Measurements from ENCODE around the gene RIPOR2. TPM values are rescaled to one million over a fixed set of nuclear protein-coding genes. Genes with fewer than 3 reads are reported as not detected.
A peak's percentile ranks its signal among the peaks of the same experiment; 100 is the strongest.
"Not testable (repeated sequence)": the region's sequence is repeated elsewhere in the genome, so short reads cannot be mapped to it uniquely, and the experiment has no call there.

The RIPOR2 gene
- total RNA-seq, 1 experiment from 2014 or later = not detected

DNA sequence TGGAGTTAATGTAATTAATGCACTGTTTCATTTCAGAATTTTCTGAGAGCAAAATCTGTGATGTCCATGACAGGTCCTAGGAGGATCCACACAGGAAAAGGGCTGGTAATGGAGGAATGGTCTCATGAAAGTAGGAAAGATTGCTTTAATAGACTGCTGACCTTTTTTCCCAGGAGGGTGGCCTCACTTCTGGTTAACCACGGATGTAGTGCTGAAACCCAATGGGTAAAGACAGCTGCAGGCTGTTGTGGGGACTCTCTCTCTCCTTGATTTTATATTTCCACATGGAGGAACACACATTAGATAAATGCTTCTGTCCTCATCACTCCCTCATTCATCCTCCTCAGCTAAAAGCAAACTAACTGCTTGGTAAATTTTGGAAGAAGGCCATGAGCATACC lies 23.6 kb upstream of the RIPOR2 start:
- DNase-seq (ENCODE audit: low read depth) = no peak

DNA sequence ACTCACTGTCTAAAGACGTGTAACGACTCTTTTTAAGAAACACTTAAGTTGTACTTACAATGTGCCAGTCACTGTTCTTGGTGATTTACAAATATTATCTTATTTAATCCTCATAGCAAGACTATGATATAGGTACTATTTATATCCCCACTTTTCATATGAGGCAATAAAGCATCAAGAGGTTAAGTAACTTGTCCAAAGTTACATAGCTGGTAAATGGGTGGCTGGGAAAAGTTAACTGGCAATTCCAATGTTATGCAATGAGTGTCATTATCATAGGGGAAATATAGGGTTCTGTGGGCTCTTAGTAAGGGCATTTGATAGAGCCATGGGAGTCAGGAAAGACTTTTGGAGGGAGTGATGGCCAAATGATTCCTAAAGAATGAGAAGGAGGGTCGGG lies 21.4 kb upstream of the RIPOR2 start:
- no peak for DNase-seq (ENCODE audit: low read depth)

DNA sequence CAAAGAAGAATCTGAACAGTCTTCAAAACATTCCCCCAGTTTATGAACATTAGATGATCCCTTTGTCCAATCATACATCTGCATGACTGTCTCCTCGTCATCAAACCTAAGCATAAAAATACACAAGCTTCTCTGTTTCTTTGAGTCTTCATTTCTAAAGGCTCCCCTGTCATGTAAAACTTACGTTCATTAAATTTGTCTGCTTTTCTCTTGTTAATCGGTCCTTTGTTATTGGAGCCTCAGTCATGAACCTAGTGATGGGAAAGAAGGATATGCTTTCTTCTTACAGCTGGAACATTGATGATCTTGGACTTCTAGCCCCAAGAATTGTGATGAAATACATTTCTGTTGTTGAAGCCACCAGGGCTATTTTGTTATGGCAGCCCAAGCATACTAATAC lies 18.0 kb upstream of the RIPOR2 start:
- DNase-seq (ENCODE audit: low read depth) = no peak

DNA sequence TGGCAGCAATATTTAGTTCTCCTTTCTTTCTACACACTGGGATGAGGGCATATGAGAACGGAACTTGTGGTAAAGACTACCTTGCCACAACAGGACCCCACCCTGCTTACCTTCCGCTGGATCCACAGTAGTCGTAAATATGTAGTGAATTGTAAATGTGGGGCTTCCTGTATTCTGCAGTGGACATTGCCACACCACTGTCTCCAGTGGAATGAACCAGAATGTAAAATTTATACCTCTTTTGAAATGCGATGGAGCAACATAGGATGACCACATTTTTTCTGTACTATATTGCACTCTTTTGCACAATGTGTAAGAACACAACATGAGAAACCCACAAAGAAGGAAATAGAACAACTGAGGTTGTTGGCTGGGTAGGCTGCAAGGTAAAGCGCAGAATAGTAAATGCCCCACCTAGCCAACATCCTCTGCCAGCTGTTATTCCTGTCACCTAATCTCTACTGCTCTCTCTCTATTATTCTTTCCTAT lies 16.1 kb upstream of the RIPOR2 start:
- DNase-seq (ENCODE audit: low read depth) = no peak

DNA sequence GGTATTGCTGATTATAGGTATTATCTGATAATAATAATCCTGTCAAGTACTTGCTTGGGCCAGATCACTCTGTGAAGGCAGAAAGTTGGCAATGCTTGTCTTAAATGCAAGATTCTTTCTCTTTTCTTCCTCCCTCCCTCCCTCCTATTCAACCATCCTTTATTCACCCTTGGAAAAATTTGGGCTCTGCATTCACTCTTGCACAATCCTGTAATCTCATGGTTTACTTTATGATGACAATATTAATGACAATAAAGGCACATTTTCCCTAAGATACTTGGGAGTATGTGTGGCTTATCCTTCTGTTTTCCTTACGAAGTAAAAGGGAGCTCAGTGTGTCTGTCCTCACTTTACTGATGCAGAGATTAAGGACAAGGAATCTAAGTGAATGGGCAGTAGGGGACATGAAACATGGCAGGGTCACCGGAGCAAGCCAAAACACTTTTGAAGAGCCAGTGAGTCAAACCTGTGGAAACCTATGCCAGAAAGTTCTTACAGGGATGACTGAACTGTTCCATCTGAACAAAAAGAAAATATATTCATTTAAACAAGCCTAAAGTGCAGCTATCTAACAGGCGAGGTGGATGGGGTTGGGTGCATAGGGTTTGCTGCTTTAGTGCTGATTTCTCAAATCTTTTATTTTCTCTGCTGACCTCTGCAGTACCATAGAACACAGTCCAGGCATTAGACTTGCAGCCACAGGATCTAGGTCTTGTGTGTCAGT lies 14.6 kb upstream of the RIPOR2 start:
- no peak for DNase-seq (ENCODE audit: low read depth)

DNA sequence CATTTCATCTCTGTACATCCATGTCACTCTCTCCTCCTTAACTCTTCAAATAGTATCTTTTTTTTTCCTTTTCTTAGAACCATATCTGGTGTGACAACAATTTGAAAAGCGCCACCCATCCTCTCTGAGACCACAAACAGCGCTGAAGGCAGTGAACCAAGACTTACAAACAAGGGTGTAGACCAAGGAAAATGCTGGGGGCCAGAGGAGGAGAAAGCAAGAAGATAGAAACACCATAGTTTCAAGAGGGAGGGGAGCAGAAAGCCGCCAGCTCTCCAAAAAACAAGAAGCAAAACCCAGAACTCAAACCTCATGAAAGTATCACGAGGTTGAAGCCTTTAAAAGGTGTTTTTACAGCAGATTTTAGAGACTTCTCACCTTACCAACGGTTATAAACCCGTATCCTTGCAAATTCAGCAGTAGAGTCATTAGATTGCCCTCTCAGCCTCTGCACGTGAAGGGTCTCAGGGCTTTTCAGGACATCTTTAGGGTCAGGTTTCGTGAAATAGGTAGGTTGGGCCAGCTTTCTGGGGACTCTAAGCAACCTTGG lies 13.3 kb upstream of the RIPOR2 start:
- DNase-seq (ENCODE audit: low read depth) = no peak

DNA sequence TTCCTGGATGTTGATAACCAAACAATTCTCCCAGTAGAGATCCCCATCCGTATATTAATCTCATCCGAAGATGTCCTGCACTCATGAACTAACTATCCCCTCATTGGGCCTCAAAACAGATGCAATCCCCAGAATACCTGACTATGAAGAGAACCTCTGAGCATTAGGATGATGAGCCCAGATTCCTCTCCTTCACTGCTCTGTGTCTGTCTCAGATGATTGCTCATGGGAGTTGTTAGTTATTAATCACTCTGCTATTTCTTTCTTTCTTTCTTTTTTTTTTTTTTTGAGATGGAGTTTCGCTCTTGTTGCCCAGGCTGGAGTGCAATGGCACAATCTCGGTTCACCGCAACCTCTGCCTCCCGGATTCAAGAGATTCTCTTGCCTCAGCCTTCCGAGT lies 12.5 kb upstream of the RIPOR2 start:
- not testable (repeated sequence) for DNase-seq (ENCODE audit: low read depth)

DNA sequence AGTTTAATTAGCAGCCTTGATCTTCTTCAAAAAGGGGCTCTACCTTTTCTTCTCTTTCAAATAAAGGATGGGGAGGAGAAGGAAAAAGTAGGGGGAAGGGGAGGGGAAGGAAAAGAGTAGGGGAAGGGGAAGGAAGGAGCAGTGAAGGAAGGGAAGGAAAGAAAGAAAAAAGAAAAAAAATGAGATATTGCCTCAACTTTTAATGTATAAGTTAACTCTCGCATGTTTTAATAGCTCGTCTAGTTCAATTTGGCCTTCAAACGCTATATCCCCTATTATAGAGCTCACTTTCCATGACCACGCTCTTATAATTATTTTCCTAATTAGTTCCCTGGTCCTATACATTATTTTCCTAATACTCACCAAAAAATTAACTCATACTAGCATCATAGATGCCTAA lies 11.9 kb upstream of the RIPOR2 start:
- DNase-seq (ENCODE audit: low read depth) = no peak

DNA sequence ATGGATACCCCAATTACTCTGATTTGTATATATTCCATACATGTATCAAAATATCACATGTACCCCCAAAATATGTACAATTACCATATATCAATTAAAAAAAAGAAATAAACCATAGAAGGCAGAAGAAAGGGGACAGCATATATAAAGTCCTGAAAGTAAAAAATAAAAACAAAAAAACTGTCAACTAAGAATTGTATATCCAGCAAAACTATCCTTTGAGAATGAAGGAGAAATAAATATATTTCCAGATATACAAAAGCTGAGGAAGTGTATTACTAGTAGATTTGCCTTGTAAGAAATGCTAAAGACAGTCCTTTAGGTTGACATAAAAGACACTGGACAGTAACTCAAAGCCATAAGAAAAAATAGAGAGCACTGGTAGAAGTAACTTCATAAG lies 9.3 kb upstream of the RIPOR2 start:
- no peak for DNase-seq (ENCODE audit: low read depth)

DNA sequence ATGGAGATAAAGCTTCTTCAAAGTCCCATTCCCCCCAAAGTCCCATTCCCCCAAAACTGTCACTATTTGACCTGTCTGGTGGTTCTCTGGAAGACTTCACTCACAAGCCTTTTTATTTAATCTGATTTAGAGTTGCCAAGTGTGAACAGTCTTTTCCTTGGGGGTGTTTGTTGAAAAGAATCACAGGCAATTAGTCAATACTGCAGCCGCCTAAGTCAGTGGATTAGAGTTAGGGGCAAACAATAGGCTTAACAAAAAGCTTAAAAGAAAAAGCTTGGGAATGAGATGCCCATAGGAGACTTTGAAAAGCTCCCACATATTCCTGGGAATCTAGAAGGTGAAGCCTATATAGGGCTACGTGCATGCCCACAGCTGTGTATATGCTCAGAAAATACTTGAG lies 8.0 kb upstream of the RIPOR2 start:
- DNase-seq (ENCODE audit: low read depth) = no peak

DNA sequence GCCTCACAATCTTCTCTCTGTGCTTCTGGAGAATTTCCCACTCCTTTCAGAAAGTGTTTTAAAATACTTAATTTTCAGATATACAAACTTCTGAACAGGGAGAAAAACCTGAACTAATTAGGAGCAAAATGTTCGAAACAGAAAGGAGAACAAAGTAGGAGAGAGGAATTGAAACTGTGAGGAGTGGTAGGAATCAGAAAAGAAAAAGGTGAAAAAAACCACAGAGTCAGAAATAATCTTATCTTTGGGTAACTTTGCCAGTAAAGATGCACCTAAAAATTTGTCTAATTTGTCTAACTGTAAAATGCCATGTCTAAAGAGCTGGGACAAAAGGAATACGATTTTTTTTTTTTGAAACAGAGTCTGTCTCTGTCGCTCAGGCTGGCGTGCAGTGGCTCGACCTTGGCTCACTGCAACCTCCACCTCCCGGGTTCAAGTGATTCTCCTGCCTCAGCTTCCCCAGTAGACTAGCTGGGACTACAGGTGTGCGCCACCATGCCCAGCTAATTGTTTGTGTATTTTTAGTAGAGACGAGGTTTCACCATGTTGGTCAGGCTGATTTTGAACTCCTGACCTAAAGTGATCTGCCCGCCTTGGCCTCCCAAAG lies 4.7 kb upstream of the RIPOR2 start:
- no peak for DNase-seq (ENCODE audit: low read depth)

DNA sequence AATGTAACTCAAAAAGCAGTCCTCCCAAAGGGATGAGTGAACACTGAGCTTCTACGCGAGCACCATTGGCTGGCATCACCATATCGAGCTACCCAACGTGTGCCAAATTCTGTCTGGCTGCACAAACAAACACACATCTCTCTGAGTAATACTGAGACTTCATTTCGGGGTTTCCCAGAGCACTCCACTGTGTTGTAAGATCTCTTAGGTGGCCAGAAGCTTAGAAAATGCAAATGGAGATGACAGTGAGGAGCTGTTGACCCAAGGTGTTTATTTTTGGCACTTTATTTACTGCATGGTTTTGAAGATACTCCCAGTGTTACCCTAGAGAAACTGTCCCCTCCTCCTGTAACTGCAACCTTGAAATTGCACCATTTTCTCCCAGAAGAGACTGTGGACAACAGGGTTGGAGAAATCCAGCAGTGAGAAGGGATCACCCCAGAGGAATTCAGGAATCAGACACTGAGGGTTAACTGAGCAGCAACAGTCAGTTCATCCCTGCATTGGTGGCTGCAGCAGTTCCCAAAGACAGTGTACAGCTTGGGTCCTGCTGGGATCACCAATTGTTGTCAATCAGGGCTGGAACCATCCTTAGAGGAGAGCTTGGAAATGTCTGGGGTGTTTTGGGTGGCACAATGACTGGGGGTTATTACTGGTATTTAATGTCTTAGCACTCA lies 1.0 kb upstream of the RIPOR2 start:
- DNase-seq (ENCODE audit: low read depth) = no peak

DNA sequence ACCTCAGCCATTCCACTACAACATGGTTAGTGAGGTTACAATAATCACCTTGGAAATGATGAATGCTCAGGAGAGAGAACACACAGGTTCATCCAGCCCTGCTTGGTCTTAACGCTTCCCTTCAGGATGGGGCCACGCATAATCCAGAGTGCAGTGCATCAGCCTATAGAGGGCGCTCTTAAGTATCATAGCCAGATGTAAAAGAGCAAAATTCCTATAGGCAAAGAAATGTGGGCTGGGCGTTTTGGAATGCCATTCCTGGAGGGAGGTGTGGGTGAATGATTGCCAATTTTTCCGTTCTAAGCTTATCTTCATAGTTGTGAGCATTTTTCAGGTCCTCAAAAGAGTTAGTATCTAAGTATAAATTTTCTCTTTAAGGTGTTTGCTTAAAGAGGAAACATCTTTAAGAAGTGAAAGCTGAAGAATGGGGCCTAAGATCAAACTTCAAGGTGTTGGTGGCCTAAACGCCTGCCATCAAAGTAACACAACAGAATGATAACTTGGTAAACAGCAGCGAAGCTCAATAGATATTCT lies 1.8 kb downstream of the RIPOR2 start:
- peak; percentile 23 for DNase-seq (ENCODE audit: low read depth)

DNA sequence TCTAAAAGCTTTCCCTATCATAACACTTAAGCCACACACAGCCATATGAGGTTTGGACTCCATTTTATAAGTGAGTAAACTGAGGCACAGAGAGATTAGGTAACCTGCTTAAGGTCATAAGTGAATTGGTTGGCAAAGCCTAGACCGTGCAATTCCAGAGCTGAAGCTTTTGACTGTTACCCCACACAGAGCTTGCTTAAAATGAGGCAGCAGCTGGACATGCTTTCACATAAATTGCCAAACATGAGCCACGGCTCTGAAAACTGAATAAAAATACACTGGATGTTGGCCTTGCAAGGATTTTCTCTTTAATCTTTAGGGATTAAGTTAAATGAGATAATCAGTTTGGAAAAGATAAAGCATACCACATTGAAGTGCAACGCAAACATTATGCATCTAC lies 2.5 kb downstream of the RIPOR2 start:
- DNase-seq (ENCODE audit: low read depth) = no peak

DNA sequence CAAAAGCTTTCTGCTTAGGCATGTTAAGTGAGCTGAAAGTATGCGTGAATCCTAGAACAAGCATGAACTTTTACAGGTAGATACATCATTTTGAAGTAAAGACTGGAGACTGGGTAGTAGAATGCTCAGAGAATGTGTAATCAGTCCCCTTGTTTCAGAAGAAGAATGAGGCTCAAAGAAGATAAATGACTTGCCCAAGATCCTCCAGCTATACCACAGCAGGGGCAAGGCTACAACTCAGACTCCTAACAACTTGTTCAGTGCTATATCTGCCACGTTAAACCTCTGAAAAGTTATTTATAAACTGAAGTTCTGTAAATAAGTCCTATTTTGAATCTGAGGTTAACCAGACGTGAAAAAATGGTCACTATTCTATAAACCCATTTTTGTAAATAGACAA lies 2.9 kb downstream of the RIPOR2 start:
- no peak for DNase-seq (ENCODE audit: low read depth)

DNA sequence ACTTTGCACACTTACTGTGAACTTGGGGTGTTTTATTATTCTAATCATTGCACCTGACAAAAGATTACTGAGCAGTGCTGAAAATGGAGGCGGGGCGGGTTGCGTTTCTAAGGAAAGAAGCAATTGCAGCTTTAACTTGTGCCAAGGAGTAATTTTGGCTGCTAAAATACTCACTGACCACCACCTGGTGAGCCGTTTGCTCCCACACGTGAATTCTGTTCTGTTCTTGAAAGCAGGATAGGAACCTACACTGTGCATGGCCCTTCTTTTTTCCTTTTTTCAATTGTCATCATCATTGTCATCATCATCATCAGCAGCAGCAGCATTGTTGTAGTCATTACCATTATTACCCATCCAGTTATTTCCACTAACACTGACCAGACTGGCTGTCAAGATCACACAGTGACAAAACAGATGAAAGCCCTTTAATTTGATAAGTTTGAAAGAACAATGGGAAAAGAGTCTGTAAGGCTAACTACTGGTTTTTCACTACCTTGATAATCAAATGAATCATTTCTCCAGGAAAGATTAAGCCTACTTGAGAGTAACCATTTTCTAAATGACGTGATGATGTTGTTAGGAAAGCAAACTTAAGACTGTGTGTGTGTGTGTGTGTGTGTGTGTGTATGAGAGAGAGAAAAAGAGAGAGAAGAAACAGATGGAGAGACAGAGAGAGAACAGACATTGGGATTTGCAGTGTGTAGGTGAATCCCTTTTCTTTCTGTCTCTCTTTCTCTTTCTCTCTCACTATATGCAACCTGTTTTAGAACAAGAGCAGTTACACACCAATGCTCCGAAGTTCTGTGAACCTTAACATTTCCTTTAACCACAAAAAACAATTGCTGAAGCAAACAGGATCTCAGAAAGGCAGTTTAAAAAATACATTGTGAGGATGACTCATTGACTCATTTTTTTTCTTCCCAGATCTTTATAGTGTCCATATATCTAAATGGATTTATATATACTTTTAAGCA lies 3.8 kb downstream of the RIPOR2 start:
- peak; percentile 6 for DNase-seq (ENCODE audit: low read depth)

DNA sequence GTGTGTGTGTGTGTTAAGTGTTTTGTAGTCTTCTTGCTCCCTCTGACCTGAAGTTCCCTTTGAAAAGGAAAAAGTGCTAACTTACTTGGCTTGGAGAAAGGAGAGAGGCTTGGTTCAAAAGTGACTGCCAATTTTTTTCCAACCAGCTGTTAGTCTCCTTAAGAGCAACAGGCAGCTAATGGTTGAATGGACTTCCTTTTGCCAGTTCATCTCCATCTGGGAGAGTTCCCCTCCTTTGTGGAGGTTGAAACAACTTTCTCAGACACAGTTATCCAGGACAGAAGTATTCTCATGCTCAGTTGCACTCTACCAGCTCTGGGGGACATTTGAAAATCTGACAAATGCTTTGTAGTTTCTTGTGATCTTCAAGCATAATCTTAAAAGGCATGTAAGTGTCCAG lies 4.5 kb downstream of the RIPOR2 start:
- DNase-seq (ENCODE audit: low read depth) = no peak

DNA sequence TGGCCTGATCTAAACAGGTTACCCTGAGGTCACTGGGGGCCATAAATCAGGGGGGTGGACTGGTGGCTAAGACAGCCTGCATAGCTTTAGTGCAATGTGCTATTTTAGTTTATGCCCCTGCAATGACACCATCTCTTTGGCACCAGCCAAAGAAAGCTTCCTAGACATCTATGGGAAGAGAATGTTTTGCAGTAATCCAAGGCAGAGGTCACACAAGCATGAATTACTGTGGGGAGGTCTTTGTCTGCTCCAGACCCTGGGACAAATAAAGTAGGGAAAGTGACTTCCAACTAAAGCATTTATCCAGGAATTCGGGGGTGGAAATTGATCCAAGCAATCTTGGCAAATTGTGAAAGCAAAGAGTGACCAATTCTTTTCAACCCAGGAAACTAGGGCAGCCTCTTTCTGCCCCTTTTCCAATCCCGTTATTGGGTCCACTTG lies 5.3 kb downstream of the RIPOR2 start:
- DNase-seq (ENCODE audit: low read depth) = no peak

DNA sequence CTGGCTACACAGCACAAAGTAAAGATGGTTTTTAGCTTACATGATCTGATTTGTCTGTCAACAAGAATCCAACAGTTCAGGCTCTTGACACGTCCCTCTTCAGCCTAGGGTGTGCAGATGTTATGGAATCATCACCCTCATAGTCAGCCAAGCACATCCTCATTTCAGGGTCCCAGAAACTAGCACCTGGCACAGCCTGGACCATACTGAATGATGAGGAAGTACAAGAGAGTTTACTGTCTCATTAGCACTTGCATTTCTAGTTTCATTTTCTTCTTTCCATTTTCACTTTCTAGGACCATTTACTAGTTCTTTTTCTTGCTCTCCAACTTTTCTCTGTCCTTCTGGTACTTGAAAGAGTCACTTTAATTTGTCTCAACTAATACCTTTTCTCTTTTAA lies 6.5 kb downstream of the RIPOR2 start:
- DNase-seq (ENCODE audit: low read depth) = no peak

DNA sequence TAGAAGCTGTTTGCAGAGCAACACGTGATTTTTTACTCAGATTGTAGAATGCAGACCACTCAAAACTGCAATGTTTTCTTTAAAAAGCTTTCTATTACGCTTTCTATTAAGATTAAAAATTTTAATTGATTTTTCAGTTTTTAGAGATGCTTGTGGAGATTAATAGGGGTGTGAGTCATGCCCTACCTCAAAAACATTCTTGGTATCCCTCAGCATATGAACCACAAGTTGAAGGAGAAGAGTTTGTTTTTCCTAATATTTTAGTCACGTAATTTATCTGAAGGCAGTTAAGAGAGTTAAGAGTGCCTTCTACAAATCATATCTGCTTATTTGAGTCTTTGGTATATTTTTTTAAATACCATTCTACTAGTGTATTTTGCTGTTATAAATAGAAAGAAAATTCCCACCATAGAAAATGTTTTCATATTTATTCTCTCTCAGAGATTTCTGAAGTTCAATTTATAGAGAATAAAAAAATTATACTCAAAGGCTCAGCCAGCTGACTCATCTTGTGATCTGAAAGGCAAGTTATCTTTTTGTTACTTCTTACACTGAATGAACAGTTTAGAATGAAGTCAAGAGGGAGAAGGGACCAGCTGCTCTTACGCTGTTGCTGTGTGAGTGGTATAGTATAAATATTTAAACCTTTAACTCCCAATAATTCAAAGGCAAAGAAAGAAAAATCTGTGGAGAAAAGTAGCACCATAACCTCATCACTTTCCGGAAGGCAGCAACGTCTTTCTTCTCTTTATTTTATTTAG lies 7.6 kb downstream of the RIPOR2 start:
- DNase-seq (ENCODE audit: low read depth) = no peak

All from HT1080 (cell line).